SK-N-SH treated with all-trans-retinoic acid at 6 μM for 48 hours (cell line): ENCODE measurements around the gene PARD3B.

Experiments used
- BACH2 ChIP-seq: fragments of 250-450 bp; sonication (Bioruptor Pico); IDR thresholded peaks from 2 replicates; pipeline ENCODE4 v1.9.0; 2021; ENCODE audit warnings: mild to moderate bottlenecking, borderline replicate concordance
- SNAI2 ChIP-seq: fragments of 250-450 bp; sonication (Bioruptor Pico); IDR thresholded peaks from 2 replicates; pipeline ENCODE4 v1.5.0; 2020; ENCODE audit warnings: mild to moderate bottlenecking, moderate library complexity

DNA sequence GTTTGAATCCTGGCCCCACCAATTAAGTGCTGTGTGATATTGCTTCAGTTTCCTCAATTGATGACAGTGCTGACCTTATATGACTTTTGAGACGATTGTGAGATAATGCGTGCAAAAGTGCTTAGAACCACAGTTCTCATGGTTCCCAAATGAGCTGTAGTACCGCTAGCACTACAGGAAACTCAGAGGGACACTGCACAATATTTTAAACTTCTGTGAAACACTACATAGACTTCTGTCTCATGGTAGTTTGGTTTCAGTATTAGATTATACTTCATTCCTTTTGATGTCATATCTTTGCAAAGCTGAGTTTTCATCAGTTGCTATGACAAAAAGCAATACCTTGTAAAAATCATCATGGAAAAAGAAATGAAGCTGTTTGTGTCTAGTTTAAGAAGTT is 368.0 kb downstream of the PARD3B start:
- TF ChIP-seq SNAI2 (CRISPR knock-in tag) (no peak), BACH2 (CRISPR knock-in tag) (no peak)
